Measurements from ENCODE around the gene ZNF462. TPM values are rescaled to one million over a fixed set of nuclear protein-coding genes. Genes with fewer than 3 reads are reported as not detected.

Gene ZNF462
- total RNA-seq, 6 donors from 2014 or later = 17.9 to 85.9 (median 21.2) TPM

DNA sequence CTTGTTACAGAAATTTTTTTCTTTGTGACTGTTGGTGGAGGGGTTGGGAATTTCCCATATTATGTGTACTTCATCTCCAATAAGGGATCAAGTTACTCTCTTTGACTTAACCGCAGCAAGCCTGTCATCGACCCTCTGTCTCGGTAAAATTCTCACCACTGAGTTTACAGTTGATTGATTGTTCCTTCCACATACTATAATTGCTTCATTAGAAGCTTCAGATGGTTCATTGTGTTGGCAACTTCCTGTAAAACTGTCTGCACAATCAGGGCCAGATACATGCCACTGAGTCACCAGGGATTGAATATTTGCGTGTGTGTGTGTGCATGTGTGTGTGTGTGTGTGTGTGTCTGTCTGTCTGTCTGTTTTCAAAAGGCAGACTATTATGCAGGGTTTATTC is 176.6 kb downstream of the ZNF462 start:
- Histone ChIP-seq H3K4me1 (no peaks in the 10 kb centered on the region), H3K27me3 (no peaks in the 10 kb centered on the region), H3K4me3 (no peak overlapping the region), H3K27ac (no peak overlapping the region), H3K36me3 (no peaks in the 10 kb centered on the region), H3K9me3 (no peaks in the 10 kb centered on the region)
- 38 to 47% methylated on average over 4 of the region's 4 CpGs for WGBS, 2 donors
- TF ChIP-seq POLR2AphosphoS5 (IDR thresholded peaks at IDR 0.05) (no peak), POLR2A (IDR thresholded peaks at IDR 0.05) (no peak), EP300 (IDR thresholded peaks at IDR 0.05) (no peak)
- TF ChIP-seq, protein P1, sequence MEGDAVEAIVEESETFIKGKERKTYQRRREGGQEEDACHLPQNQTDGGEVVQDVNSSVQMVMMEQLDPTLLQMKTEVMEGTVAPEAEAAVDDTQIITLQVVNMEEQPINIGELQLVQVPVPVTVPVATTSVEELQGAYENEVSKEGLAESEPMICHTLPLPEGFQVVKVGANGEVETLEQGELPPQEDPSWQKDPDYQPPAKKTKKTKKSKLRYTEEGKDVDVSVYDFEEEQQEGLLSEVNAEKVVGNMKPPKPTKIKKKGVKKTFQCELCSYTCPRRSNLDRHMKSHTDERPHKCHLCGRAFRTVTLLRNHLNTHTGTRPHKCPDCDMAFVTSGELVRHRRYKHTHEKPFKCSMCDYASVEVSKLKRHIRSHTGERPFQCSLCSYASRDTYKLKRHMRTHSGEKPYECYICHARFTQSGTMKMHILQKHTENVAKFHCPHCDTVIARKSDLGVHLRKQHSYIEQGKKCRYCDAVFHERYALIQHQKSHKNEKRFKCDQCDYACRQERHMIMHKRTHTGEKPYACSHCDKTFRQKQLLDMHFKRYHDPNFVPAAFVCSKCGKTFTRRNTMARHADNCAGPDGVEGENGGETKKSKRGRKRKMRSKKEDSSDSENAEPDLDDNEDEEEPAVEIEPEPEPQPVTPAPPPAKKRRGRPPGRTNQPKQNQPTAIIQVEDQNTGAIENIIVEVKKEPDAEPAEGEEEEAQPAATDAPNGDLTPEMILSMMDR (IDR thresholded peaks at IDR 0.05) = no peak
- no peak for DNase-seq
- no peak for ATAC-seq (ENCODE audit: low FRiP score in 2 of 2)

DNA sequence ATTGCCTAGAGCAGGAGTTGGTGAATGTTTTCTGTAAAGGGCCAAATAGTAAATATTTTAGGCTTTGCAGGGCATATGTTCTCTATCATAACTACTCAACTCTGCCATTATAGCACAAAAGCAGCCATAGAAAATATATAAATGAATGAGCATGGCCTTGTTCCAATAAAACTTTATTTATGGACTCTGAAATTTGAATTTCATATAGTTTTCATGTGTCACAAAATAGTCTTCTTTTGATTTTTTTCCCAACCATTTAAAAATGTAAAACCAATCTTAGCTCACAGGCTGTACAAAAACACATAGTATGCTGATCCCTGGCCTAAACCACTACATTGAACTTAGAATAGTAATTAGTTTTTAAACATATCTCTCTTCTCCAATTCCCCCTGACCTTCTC is 179.6 kb downstream of the ZNF462 start:
- no peaks in the 10 kb centered on the region for H3K4me1 ChIP-seq
- H3K9me3 ChIP-seq = no peaks in the 10 kb centered on the region
- ATAC-seq (ENCODE audit: low FRiP score in 2 of 2) (no peak), DNase-seq (no peak)
- H3K27me3 ChIP-seq = no peaks in the 10 kb centered on the region
- no peaks in the 10 kb centered on the region for H3K36me3 ChIP-seq
- no peak overlapping the region for H3K4me3 ChIP-seq
- no peak overlapping the region for H3K27ac ChIP-seq
- TF ChIP-seq EP300 (IDR thresholded peaks at IDR 0.05) = no peak
- no peak for TF ChIP-seq POLR2AphosphoS5 (IDR thresholded peaks at IDR 0.05)
- TF ChIP-seq, protein P1 (IDR thresholded peaks at IDR 0.05) = no peak
- TF ChIP-seq POLR2A (IDR thresholded peaks at IDR 0.05) = no peak

DNA sequence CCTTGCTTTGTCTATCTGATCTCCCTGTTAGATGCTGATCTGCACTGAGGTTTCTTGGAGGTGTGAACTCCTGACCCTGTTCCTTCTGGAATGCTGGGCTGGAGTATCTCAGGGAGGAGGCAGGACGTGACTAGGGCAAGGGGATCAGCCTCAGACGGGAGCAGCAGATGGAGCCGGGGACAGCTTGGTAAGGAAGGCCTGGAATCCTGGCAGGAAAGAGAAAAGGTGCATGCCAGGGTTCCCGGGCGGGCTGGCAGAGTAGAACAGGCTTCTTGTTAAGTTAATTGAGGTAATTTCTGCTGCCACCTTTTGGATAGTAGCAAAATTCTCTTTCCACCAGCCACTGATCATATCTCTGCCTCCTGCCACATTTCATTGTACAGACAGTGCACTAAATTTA is 180.9 kb downstream of the ZNF462 start:
- Histone ChIP-seq H3K4me3 (no peak overlapping the region), H3K36me3 (no peaks in the 10 kb centered on the region), H3K27ac (no peak overlapping the region), H3K4me1 (no peaks in the 10 kb centered on the region), H3K27me3 (no peaks in the 10 kb centered on the region), H3K9me3 (no peaks in the 10 kb centered on the region)
- WGBS, 2 donors = 57 to 73% methylated on average over 5 of the region's 5 CpGs
- TF ChIP-seq EP300 (IDR thresholded peaks at IDR 0.05) (no peak), POLR2A (IDR thresholded peaks at IDR 0.05) (no peak), POLR2AphosphoS5 (IDR thresholded peaks at IDR 0.05) (no peak)
- TF ChIP-seq, protein P1 (IDR thresholded peaks at IDR 0.05) = no peak
- no peak for ATAC-seq (ENCODE audit: low FRiP score in 2 of 2)
- no peak for DNase-seq

DNA sequence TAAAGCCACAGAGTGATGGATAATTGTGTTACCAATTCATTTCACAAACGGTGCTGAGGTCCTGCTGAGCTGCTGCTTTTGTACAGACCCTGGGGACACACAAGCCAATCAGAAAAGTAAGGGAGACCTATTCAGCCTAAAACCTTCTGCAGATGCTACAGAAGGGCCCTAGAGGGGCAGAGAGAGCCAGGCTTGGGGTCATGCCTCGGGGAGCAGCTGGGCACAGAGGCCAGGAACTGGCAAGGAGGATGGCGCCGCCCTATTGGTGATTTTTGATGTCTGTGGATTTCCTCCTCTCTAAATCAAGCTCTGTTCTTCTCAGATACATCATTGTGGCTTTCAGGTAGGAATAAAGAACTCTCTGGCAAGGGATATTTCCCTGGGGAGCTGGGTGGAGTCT is 181.9 kb downstream of the ZNF462 start:
- TF ChIP-seq, protein P1 (IDR thresholded peaks at IDR 0.05) = no peak
- TF ChIP-seq EP300 (IDR thresholded peaks at IDR 0.05) (no peak), POLR2AphosphoS5 (IDR thresholded peaks at IDR 0.05) (no peak), POLR2A (IDR thresholded peaks at IDR 0.05) (no peak)
- Histone ChIP-seq H3K36me3 (no peaks in the 10 kb centered on the region), H3K27me3 (no peaks in the 10 kb centered on the region), H3K4me1 (no peaks in the 10 kb centered on the region), H3K27ac (no peak overlapping the region), H3K9me3 (no peaks in the 10 kb centered on the region), H3K4me3 (no peak overlapping the region)
- 78 to 90% methylated on average over 4 of the region's 4 CpGs for WGBS, 2 donors
- DNase-seq (no peak), ATAC-seq (ENCODE audit: low FRiP score in 2 of 2) (no peak)

DNA sequence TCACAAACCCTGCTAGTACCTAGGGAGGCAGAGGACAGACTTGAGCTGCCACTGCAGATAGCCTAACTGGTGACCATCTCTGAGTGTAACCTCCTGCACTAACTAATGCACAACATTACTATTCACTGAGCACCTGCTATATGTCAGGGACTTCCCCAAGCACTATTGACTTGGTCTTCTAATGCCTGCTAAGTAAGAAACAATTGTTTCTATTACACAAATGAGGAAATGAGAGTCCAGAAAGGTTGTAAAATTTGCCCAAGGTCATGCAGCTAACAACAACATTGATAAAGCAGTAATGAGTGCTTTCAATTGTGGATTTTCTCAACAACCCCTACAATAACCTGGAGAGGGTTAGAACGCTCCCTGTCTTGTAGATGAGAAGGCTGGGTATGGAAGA is 183.7 kb downstream of the ZNF462 start:
- no peaks in the 10 kb centered on the region for H3K4me1 ChIP-seq
- no peak overlapping the region for H3K4me3 ChIP-seq
- H3K27ac ChIP-seq = no peak overlapping the region
- DNase-seq (no peak), ATAC-seq (ENCODE audit: low FRiP score in 2 of 2) (no peak)
- no peaks in the 10 kb centered on the region for H3K27me3 ChIP-seq
- no peaks in the 10 kb centered on the region for H3K9me3 ChIP-seq
- H3K36me3 ChIP-seq = no peaks in the 10 kb centered on the region
- WGBS, 2 donors = 81 to 96% methylated on average over 1 of the region's 1 CpG
- TF ChIP-seq, protein P1 (IDR thresholded peaks at IDR 0.05) = no peak
- TF ChIP-seq POLR2A (IDR thresholded peaks at IDR 0.05) = no peak
